H1 (cell line): ENCODE measurements around the gene NAT9. TPM values are rescaled to one million over a fixed set of nuclear protein-coding genes. Genes with fewer than 3 reads are reported as not detected.

Experiments
- CHD7 ChIP-seq: fragments of 300-600 bp; sonication (generic); IDR thresholded peaks from 2 replicates; pipeline ENCODE4 v1.7.1; 2012; ENCODE audit warnings: low read length, moderate library complexity, mild to moderate bottlenecking, inconsistent platforms; ENCODE audit not compliant: insufficient replicate concordance
- CTCF ChIP-seq, 3 experiments: IDR thresholded peaks; 1 replicate in 2 of 3; 2 replicates in 1 of 3; pipeline versions ENCODE4 v1.5.1 to v1.6.1; 2011; ENCODE audit warnings: low read length in 3 of 3, mild to moderate bottlenecking in 3 of 3, inconsistent platforms in 2 of 3, low read depth in 1 of 3, moderate library complexity in 1 of 3; ENCODE audit not compliant: insufficient read depth in 1 of 3; ENCODE audit errors: control extremely low read depth in 1 of 3
- HDAC2 ChIP-seq, 2 experiments: fragments of 300-600 bp in 1 of 2; sonication (generic) in 1 of 2; IDR thresholded peaks; 2 replicates each; pipeline ENCODE4 v1.6.1; 2011 to 2012; ENCODE audit warnings: low read depth in 2 of 2, low read length in 2 of 2, mild to moderate bottlenecking in 2 of 2, moderate library complexity in 2 of 2, borderline replicate concordance in 1 of 2, inconsistent platforms in 1 of 2
- JUN ChIP-seq: IDR thresholded peaks from 2 replicates; pipeline ENCODE4 v1.6.1; 2011; ENCODE audit warnings: low read depth, mild to moderate bottlenecking, improper control_type of control experiment, low read length
- KDM4A ChIP-seq: IDR thresholded peaks from one replicate; pipeline ENCODE4 v1.7.1; 2012; ENCODE audit warnings: low read depth, mild to moderate bottlenecking, moderate library complexity, low read length, inconsistent platforms; ENCODE audit not compliant: severe bottlenecking
- POLR2A ChIP-seq, 2 experiments: IDR thresholded peaks; 1 replicate in 1 of 2; 2 replicates in 1 of 2; pipeline ENCODE4 v1.6.1; 2011; ENCODE audit warnings: low read depth in 2 of 2, low read length in 2 of 2, mild to moderate bottlenecking in 2 of 2; ENCODE audit errors: control extremely low read depth in 1 of 2
- SAP30 ChIP-seq: fragments of 300-600 bp; sonication (generic); IDR thresholded peaks from 2 replicates; pipeline ENCODE4 v1.7.1; 2012; ENCODE audit warnings: low read length, moderate library complexity, mild to moderate bottlenecking, inconsistent platforms; ENCODE audit not compliant: insufficient read depth, insufficient replicate concordance
- TEAD4 ChIP-seq: IDR thresholded peaks from 2 replicates; pipeline ENCODE4 v1.6.1; 2012; ENCODE audit warnings: low read depth, low read length, inconsistent platforms, mixed read lengths
- polyA plus RNA-seq, 7 experiments: library from polyadenylated mRNA; depleted of rRNA in 3 of 7; stranded (reverse) in 5 of 7; unstranded in 2 of 7; fragments of >200 nt in 5 of 7; fragments of 200-250 nt in 2 of 7; gene quantifications; 1 replicate in 5 of 7; 2 replicates in 1 of 7; 4 replicates in 1 of 7; pipeline versions ENCODE4 v1.2.1 to v1.2.3, GENCODE V29; 2011 to 2013; ENCODE audit warnings: missing spikeins in 2 of 7, mixed read lengths in 2 of 7
- total RNA-seq: library from RNA; stranded (reverse); fragmentation: NEBNext Ultra II Directional; extraction: Animal tissue kit (Norgen Biotek cat#: 25700); gene quantifications from 2 replicates; pipeline ENCODE4 v1.2.1, GENCODE V29; 2021

NAT9 gene
- total and polyA plus RNA-seq, 2 of the 8 experiments (the other 6 are each of a cell fraction or from before 2014, with no cell fraction given), result 32.3 to 42.7 TPM

- no peak for TF ChIP-seq CHD7
- no peak for TF ChIP-seq TEAD4
- TF ChIP-seq SAP30, result no peak
- TF ChIP-seq CTCF (IDR thresholded peaks at IDR 0.05; ENCODE audit: control extremely low read depth in 1 of 3, insufficient read depth in 1 of 3, low read depth in 1 of 3, low read length in 3 of 3), result no peak
- no peak for TF ChIP-seq POLR2A (IDR thresholded peaks at IDR 0.05; ENCODE audit: control extremely low read depth in 1 of 2, low read depth in 2 of 2, low read length in 2 of 2)
- no peak for TF ChIP-seq KDM4A
- no peak for TF ChIP-seq HDAC2 (IDR thresholded peaks at IDR 0.05; ENCODE audit: borderline replicate concordance in 1 of 2, low read depth in 2 of 2, low read length in 2 of 2)
- TF ChIP-seq JUN, result no peak
Measured at GRCh38 chr17:74742153-74742515, 34.0 kb downstream of the NAT9 start (continued).
